Spleen (tissue), 11 donors: Measurements from ENCODE around the gene HRK. TPM values are rescaled to one million over a fixed set of nuclear protein-coding genes. Genes with fewer than 3 reads are reported as not detected.

ENCODE experiments used
- DNase-seq: peaks from one replicate; pipeline ENCODE4 v3.0.0-alpha.2; 2020
- H3K27ac ChIP-seq, 8 donors: fragments of 200-600 bp; sonication (generic) in 7 of 8; 1 replicate in 4 of 8; 2 replicates in 4 of 8; pipeline versions ENCODE4 v1.5.0 to v1.8.0; 2016 to 2021; ENCODE audit warnings: inconsistent platforms in 4 of 8, mild to moderate bottlenecking in 4 of 8, moderate library complexity in 1 of 8
- H3K27me3 ChIP-seq, 7 donors: fragments of 200-600 bp; sonication (generic) in 6 of 7; replicated peaks in 1 of 7; 1 replicate in 4 of 7; 2 replicates in 3 of 7; pipeline versions ENCODE4 v1.5.0 to v1.8.0; 2016 to 2021; ENCODE audit warnings: inconsistent platforms in 3 of 7, mild to moderate bottlenecking in 1 of 7
- H3K36me3 ChIP-seq, 6 donors: fragments of 200-600 bp; sonication (generic) in 5 of 6; 1 replicate in 4 of 6; 2 replicates in 2 of 6; pipeline versions ENCODE4 v1.5.0 to v1.8.0; 2016 to 2021; ENCODE audit warnings: inconsistent platforms in 2 of 6
- H3K4me1 ChIP-seq, 6 donors: fragments of 200-600 bp; sonication (generic) in 5 of 6; 1 replicate in 3 of 6; 2 replicates in 3 of 6; pipeline versions ENCODE4 v1.5.0 to v1.8.0; 2016 to 2021; ENCODE audit warnings: inconsistent platforms in 3 of 6
- H3K4me3 ChIP-seq, 8 donors: fragments of 200-600 bp; sonication (generic) in 7 of 8; 1 replicate in 4 of 8; 2 replicates in 4 of 8; pipeline versions ENCODE4 v1.5.0 to v1.8.0; 2016 to 2021; ENCODE audit warnings: inconsistent platforms in 4 of 8, mild to moderate bottlenecking in 4 of 8, moderate library complexity in 2 of 8
- H3K9me3 ChIP-seq, 8 donors: fragments of 200-600 bp; sonication (generic) in 7 of 8; 1 replicate in 4 of 8; 2 replicates in 4 of 8; pipeline versions ENCODE4 v1.5.0 to v1.8.0; 2016 to 2021; ENCODE audit warnings: inconsistent platforms in 4 of 8
- POLR2A ChIP-seq, 3 donors: fragments of 450-650 bp; IDR thresholded peaks; one replicate each; pipeline ENCODE4 v1.5.1; 2017; ENCODE audit warnings: antibody characterized with exemption in 3 of 3, mild to moderate bottlenecking in 1 of 3
- POLR2AphosphoS5 ChIP-seq, 3 donors: sonication (generic); formaldehyde crosslinking; IDR thresholded peaks; one replicate each; pipeline ENCODE4 v1.5.1; 2017; ENCODE audit warnings: antibody characterized with exemption in 3 of 3
- WGBS, 5 donors: extraction: QIAGEN DNeasy Blood & Tissue Kit in 3 of 5; methylation state at CpG; one replicate each; pipeline versions ENCODE4 v1.1.5 to v1.1.7; 2013 to 2018; 5-methylcytosine and 5-hydroxymethylcytosine counted together
- intact Hi-C: fragments of 100-400 bp; cut with DNase I; formaldehyde crosslinking; loops from one replicate; pipeline ENCODE4 v1.15.0; 2023; ENCODE audit warnings: low total_unique reads
- polyA plus RNA-seq, 3 donors: library from polyadenylated mRNA; stranded (reverse); fragments of 200-250 nt; gene quantifications; one replicate each; pipeline ENCODE4 v1.2.1, GENCODE V29; 2013
- total RNA-seq, 7 donors: library from RNA; depleted of rRNA in 3 of 7; stranded (reverse); fragments of >200 nt in 3 of 7; fragmentation: NEBNext Ultra II Directional in 4 of 7; extraction: Animal tissue kit (Norgen Biotek cat#: 25700) in 4 of 7; gene quantifications; one replicate each; pipeline versions ENCODE4 v1.1.0 to v1.2.1, GENCODE V29; 2016 to 2021
- TF ChIP-seq, protein P1 (sequence below), 11 experiments: fragments of 200-600 bp in 7 of 11; fragments of 450-650 bp in 4 of 11; sonication (generic) in 4 of 11; IDR thresholded peaks in 8 of 11; conservative IDR thresholded peaks in 3 of 11; 1 replicate in 7 of 11; 2 replicates in 4 of 11; pipeline versions ENCODE4 v1.4.0 to v1.8.0; 2016 to 2021; ENCODE audit warnings: antibody characterized with exemption in 11 of 11, inconsistent platforms in 4 of 11, mild to moderate bottlenecking in 1 of 11
- donor health status: healthy with polysubstance abuse.
- donor health status: DM: no; HTN: no; CAD: no; lungs with moderate emphysema.
- donor health status: DM: no; HTN: no; CAD: no.
- donor health status: Bipolar disorder and iron deficiency.
- donor health status: healthy.
- donor health status: DM: no; HTN: no; CAD: no.
- donor health status: DM: yes; HTN: yes; CAD: no.

HRK gene
- total and polyA plus RNA-seq, 10 donors = 0.07 to 0.76 (median 0.37) TPM; not detected in 1

DNA sequence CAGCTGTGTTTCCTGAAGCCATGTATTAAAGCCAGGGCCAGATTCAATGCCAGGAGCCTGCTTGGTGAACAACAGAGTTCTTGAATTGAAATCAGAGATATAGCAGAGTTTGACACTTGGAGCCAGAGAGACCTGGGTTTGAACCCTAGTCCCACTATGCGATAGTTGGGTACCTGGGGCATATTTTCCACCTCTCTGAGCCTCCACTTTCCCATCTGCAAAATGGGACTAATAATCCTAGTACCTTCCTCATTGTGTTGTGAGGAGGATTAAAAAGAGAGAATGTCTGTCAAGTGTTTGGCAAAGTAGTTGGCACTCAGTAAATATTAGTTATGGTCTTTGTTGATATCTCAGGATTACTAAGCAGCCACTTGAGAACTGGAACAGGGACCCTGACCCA, 6.0 kb upstream of the HRK start:
- Histone ChIP-seq H3K36me3 (no peaks in the 10 kb centered on the region), H3K4me1 (peaks cover 0 to 13% (median 4%) of the 10 kb centered on the region in 6 donors), H3K27ac (no peak overlapping the region), H3K27me3 (peaks cover 0 to 40% (median 15%) of the 10 kb centered on the region in 7 donors), H3K9me3 (peaks cover 0 to 5% (median 2%) of the 10 kb centered on the region in 8 donors), H3K4me3 (no peak overlapping the region)
- TF ChIP-seq POLR2AphosphoS5 (IDR thresholded peaks at IDR 0.05) (no peak), POLR2A (IDR thresholded peaks at IDR 0.05) (no peak)
- TF ChIP-seq, protein P1, sequence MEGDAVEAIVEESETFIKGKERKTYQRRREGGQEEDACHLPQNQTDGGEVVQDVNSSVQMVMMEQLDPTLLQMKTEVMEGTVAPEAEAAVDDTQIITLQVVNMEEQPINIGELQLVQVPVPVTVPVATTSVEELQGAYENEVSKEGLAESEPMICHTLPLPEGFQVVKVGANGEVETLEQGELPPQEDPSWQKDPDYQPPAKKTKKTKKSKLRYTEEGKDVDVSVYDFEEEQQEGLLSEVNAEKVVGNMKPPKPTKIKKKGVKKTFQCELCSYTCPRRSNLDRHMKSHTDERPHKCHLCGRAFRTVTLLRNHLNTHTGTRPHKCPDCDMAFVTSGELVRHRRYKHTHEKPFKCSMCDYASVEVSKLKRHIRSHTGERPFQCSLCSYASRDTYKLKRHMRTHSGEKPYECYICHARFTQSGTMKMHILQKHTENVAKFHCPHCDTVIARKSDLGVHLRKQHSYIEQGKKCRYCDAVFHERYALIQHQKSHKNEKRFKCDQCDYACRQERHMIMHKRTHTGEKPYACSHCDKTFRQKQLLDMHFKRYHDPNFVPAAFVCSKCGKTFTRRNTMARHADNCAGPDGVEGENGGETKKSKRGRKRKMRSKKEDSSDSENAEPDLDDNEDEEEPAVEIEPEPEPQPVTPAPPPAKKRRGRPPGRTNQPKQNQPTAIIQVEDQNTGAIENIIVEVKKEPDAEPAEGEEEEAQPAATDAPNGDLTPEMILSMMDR (IDR thresholded peaks at IDR 0.05 in 8 of 11, conservative IDR thresholded peaks at IDR 0.05 in 3 of 11) = no peak
- no peak for DNase-seq
- intact Hi-C loops = no loop called here
- 79 to 98% (median 93%) methylated on average over 1 of the region's 1 CpG for WGBS, 5 donors

DNA sequence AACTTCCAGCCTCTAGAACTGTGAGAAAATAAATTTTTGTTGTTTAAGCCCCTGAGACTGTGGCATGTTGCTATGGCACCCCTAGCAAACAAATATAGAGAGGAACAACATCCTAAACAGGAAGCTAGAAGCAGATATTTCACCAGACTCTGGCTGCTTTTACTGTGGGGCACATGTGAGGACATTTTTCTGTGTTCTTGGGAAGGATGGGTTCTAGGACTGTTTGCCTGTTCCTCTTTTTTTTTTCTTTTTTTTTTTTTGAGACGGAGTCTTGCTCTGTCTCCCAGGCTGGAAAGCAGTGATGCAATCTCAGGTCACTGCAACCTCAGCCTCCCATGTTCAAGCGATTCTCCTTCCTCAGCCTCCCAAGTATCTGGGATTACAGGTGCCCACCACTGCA, 4.2 kb upstream of the HRK start:
- Histone ChIP-seq H3K4me3 (no peak overlapping the region), H3K36me3 (no peaks in the 10 kb centered on the region), H3K4me1 (peaks cover 10 to 29% (median 19%) of the 10 kb centered on the region in 6 donors), H3K27ac (peak overlapping the region in 1 of 8 donors; percentile 70), H3K9me3 (peaks cover 0 to 5% (median 2%) of the 10 kb centered on the region in 8 donors), H3K27me3 (peaks cover 0 to 58% (median 29%) of the 10 kb centered on the region in 7 donors)
- no peak for DNase-seq
- TF ChIP-seq POLR2A (IDR thresholded peaks at IDR 0.05) (no peak), POLR2AphosphoS5 (IDR thresholded peaks at IDR 0.05) (no peak)
- TF ChIP-seq, protein P1 (IDR thresholded peaks at IDR 0.05 in 8 of 11, conservative IDR thresholded peaks at IDR 0.05 in 3 of 11) = no peak
- intact Hi-C loops = no loop called here
- WGBS, 5 donors = 40 to 75% (median 51%) methylated on average over 2 of the region's 2 CpGs

- 63 to 92% (median 79%) methylated on average over 3 of the region's 3 CpGs for WGBS, 5 donors
- TF ChIP-seq POLR2AphosphoS5 (IDR thresholded peaks at IDR 0.05) (no peak), POLR2A (IDR thresholded peaks at IDR 0.05) (no peak)
- TF ChIP-seq, protein P1 (IDR thresholded peaks at IDR 0.05 in 8 of 11, conservative IDR thresholded peaks at IDR 0.05 in 3 of 11) = no peak
- H3K36me3 ChIP-seq = no peaks in the 10 kb centered on the region
These were observed 3.6 kb upstream of the HRK start for GRCh38 chr12:116884871-116885270.

GRCh38 chr12:116882742-116883141, 1.5 kb upstream of the HRK start:
- Histone ChIP-seq H3K9me3 (no peaks in the 10 kb centered on the region), H3K27me3 (peaks cover 0 to 79% (median 57%) of the 10 kb centered on the region in 7 donors), H3K4me3 (no peak overlapping the region), H3K4me1 (peaks cover 25 to 52% (median 42%) of the 10 kb centered on the region in 6 donors), H3K36me3 (no peaks in the 10 kb centered on the region), H3K27ac (no peak overlapping the region)
- DNase-seq = peak; percentile 44
- no peak for TF ChIP-seq POLR2AphosphoS5 (IDR thresholded peaks at IDR 0.05)
- TF ChIP-seq, protein P1 (IDR thresholded peaks at IDR 0.05 in 8 of 11, conservative IDR thresholded peaks at IDR 0.05 in 3 of 11) = peak in 3 of 11 experiments; percentile 11 to 18 (median 14)
- WGBS, 5 donors = 17 to 24% (median 21%) methylated on average over 6 of the region's 6 CpGs
- intact Hi-C loops = no loop called here

More at GRCh38 chr12:116884871-116885270, 3.6 kb upstream of the HRK start:
- peaks cover 0 to 64% (median 35%) of the 10 kb centered on the region in 7 donors for H3K27me3 ChIP-seq
- H3K27ac ChIP-seq = peak overlapping the region in 2 of 8 donors; percentile 30 to 70
- H3K4me3 ChIP-seq = no peak overlapping the region
- H3K9me3 ChIP-seq = no peaks in the 10 kb centered on the region
- H3K4me1 ChIP-seq = peaks cover 10 to 35% (median 25%) of the 10 kb centered on the region in 6 donors
- DNase-seq = peak; percentile 23
- intact Hi-C loops = no loop called here
